ENCODE results near the gene IL36RN.

Gene IL36RN

GRCh38 chr2:113050921-113051895 is 7.8 kb upstream of the IL36RN start:
- DNase-seq (ENCODE audit: low read depth): no peak

- no peak for DNase-seq (ENCODE audit: low read depth)
Observed at GRCh38 chr2:113052396-113052917, 6.5 kb upstream of the IL36RN start, which contains the start of gene IL36B. TSS of gene IL36B (minus strand) at chr2:113052867.

- no peak for DNase-seq (ENCODE audit: low read depth)
Observed at GRCh38 chr2:113053666-113054065, 5.3 kb upstream of the IL36RN start.

- DNase-seq (ENCODE audit: low read depth): no peak
Observed at GRCh38 chr2:113054066-113054465, 4.9 kb upstream of the IL36RN start.

GRCh38 chr2:113056521-113056920 is 2.5 kb upstream of the IL36RN start:
- no peak for DNase-seq (ENCODE audit: low read depth)

GRCh38 chr2:113057117-113057516 is 1.9 kb upstream of the IL36RN start:
- no peak for DNase-seq (ENCODE audit: low read depth)

GRCh38 chr2:113058411-113058994 is 495 bp upstream of the IL36RN start:
- DNase-seq (ENCODE audit: low read depth): no peak

- no peak for DNase-seq (ENCODE audit: low read depth)
Observed at GRCh38 chr2:113060396-113060795, 1.4 kb downstream of the IL36RN start.

- no peak for DNase-seq (ENCODE audit: low read depth)
Observed at GRCh38 chr2:113060796-113061195, 1.8 kb downstream of the IL36RN start.

GRCh38 chr2:113061241-113061640 is 2.2 kb downstream of the IL36RN start:
- no peak for DNase-seq (ENCODE audit: low read depth)

GRCh38 chr2:113061896-113062770 is 3.1 kb downstream of the IL36RN start:
- no peak for DNase-seq (ENCODE audit: low read depth)

GRCh38 chr2:113064281-113064680 is 5.3 kb downstream of the IL36RN start:
- DNase-seq (ENCODE audit: low read depth): no peak

- DNase-seq (ENCODE audit: low read depth): no peak
Observed at GRCh38 chr2:113064898-113065297, 5.9 kb downstream of the IL36RN start.

- DNase-seq (ENCODE audit: low read depth): no peak
Observed at GRCh38 chr2:113067681-113068080, 8.7 kb downstream of the IL36RN start, which contains the start of gene IL1F10. TSS of gene IL1F10 (plus strand) at chr2:113067970. CDS start at chr2:113072739, 4,769 bp downstream.

- DNase-seq (ENCODE audit: low read depth): no peak
Observed at GRCh38 chr2:113068249-113068648, 9.3 kb downstream of the IL36RN start.

GRCh38 chr2:113068706-113069485 is 9.9 kb downstream of the IL36RN start:
- DNase-seq (ENCODE audit: low read depth): no peak

GRCh38 chr2:113069676-113070605 is 10.9 kb downstream of the IL36RN start:
- no peak for DNase-seq (ENCODE audit: low read depth)

- no peak for DNase-seq (ENCODE audit: low read depth)
Observed at GRCh38 chr2:113070606-113070975, 11.6 kb downstream of the IL36RN start.

GRCh38 chr2:113072584-113072983 is 13.6 kb downstream of the IL36RN start:
- no peak for DNase-seq (ENCODE audit: low read depth)

GRCh38 chr2:113073325-113073834 is 14.4 kb downstream of the IL36RN start:
- no peak for DNase-seq (ENCODE audit: low read depth)

Data from T-helper 22 cell (primary cell).